B cell (primary cell): ENCODE measurements around the gene STAM. TPM values are rescaled to one million over a fixed set of nuclear protein-coding genes. Genes with fewer than 3 reads are reported as not detected.

Source experiments
- ATAC-seq: fragments of 200-7000 bp; cut with Tn5 transposase; one replicate; pipeline ENCODE4 v1.10.0; 2021; ENCODE audit warnings: low read depth, mild to moderate bottlenecking, moderate number of reproducible peaks, moderate library complexity
- CTCF ChIA-PET: fragments of 350-600 bp; sonication (Branson Sonifier 250); formaldehyde crosslinking; loops from one replicate; lab custom pipeline; 2021; ENCODE audit warnings: antibody characterized with exemption, inconsistent platforms; lab: Charles Lee
- POLR2A ChIA-PET: fragments of 350-600 bp; sonication (Branson Sonifier 250); formaldehyde crosslinking; loops from one replicate; lab custom pipeline; 2021; ENCODE audit warnings: antibody characterized with exemption; lab: Charles Lee
- DNase-seq: peaks from one replicate; pipeline ENCODE4 v3.0.0; 2013
- H2AFZ ChIP-seq: 2 replicates; pipeline ENCODE4 v1.6.1; 2012; ENCODE audit warnings: mild to moderate bottlenecking, low read depth, low read length; ENCODE audit not compliant: insufficient read depth, poor library complexity, severe bottlenecking
- H3K27ac ChIP-seq, 2 donors: 1 replicate in 1 of 2; 2 replicates in 1 of 2; pipeline ENCODE4 v1.5.1; 2012 to 2013; ENCODE audit warnings: low read length in 2 of 2, mild to moderate bottlenecking in 2 of 2, moderate library complexity in 1 of 2
- H3K27me3 ChIP-seq, 4 experiments: fragments of 200-600 bp in 1 of 4; sonication (generic) in 1 of 4; replicated peaks in 1 of 4; 1 replicate in 2 of 4; 2 replicates in 2 of 4; pipeline versions ENCODE4 v1.6.1 to v1.7.0; 2013 to 2016; ENCODE audit warnings: low read length in 3 of 4, mild to moderate bottlenecking in 2 of 4, mixed read lengths in 1 of 4, moderate library complexity in 1 of 4; ENCODE audit not compliant: insufficient read depth in 4 of 4, control insufficient read depth in 3 of 4; ENCODE audit errors: control extremely low read depth in 1 of 4
- H3K36me3 ChIP-seq, 2 experiments: replicated peaks in 1 of 2; 1 replicate in 1 of 2; 2 replicates in 1 of 2; pipeline versions ENCODE4 v1.6.1 to v1.7.1; 2013; ENCODE audit warnings: low read length in 1 of 2; ENCODE audit not compliant: insufficient read depth in 2 of 2, control insufficient read depth in 1 of 2; ENCODE audit errors: control extremely low read depth in 1 of 2, extremely low read depth in 1 of 2
- H3K4me1 ChIP-seq, 2 donors: fragments of 200-600 bp in 1 of 2; sonication (generic) in 1 of 2; 1 replicate in 1 of 2; 2 replicates in 1 of 2; pipeline versions ENCODE4 v1.5.1 to v1.6.1; 2013 to 2017; ENCODE audit warnings: low read length in 2 of 2; ENCODE audit not compliant: control insufficient read depth in 2 of 2, insufficient read depth in 2 of 2
- H3K4me2 ChIP-seq: replicated peaks from 2 replicates; pipeline ENCODE3; 2012; ENCODE audit warnings: mild to moderate bottlenecking, low read depth, low read length; ENCODE audit not compliant: poor library complexity, severe bottlenecking
- H3K4me3 ChIP-seq, 5 experiments: fragments of 200-600 bp in 1 of 5; sonication (generic) in 1 of 5; 1 replicate in 3 of 5; 2 replicates in 2 of 5; pipeline versions ENCODE4 v1.5.1 to v1.7.0; 2011 to 2016; ENCODE audit warnings: low read length in 4 of 5, mild to moderate bottlenecking in 4 of 5, low read depth in 2 of 5, control low read depth in 1 of 5, moderate library complexity in 1 of 5; ENCODE audit not compliant: insufficient read depth in 1 of 5; ENCODE audit errors: control extremely low read depth in 1 of 5, extremely low read depth in 1 of 5
- H3K79me2 ChIP-seq: fragments of 200-600 bp; sonication (generic); one replicate; pipeline ENCODE4 v1.6.0; 2016; ENCODE audit warnings: low read length; ENCODE audit not compliant: control insufficient read depth, insufficient read depth
- H3K9ac ChIP-seq: fragments of 200-600 bp; sonication (generic); 2 replicates; pipeline ENCODE4 v1.6.1; 2017; ENCODE audit warnings: mild to moderate bottlenecking, low read length, moderate library complexity
- H3K9me3 ChIP-seq, 3 donors: one replicate each; pipeline versions ENCODE4 v1.6.1 to v1.7.1; 2013; ENCODE audit warnings: low read length in 2 of 3; ENCODE audit not compliant: control insufficient read depth in 2 of 3, insufficient read depth in 1 of 3; ENCODE audit errors: control extremely low read depth in 1 of 3
- H4K20me1 ChIP-seq: 2 replicates; pipeline ENCODE4 v1.6.0; 2012; ENCODE audit warnings: mild to moderate bottlenecking, low read length; ENCODE audit not compliant: insufficient read depth, control insufficient read depth, poor library complexity, severe bottlenecking
- H3K27ac Mint-ChIP-seq: one replicate; pipeline ENCODE4 v1.8.0; 2021; ENCODE audit warnings: mixed read lengths
- H3K27me3 Mint-ChIP-seq: one replicate; pipeline ENCODE4 v1.8.0; 2021; ENCODE audit warnings: mixed read lengths
- H3K4me1 Mint-ChIP-seq: one replicate; pipeline ENCODE4 v1.8.0; 2021; ENCODE audit warnings: mixed read lengths
- H3K4me3 Mint-ChIP-seq: one replicate; pipeline ENCODE4 v1.8.0; 2021; ENCODE audit warnings: mixed read lengths
- H3K9me3 Mint-ChIP-seq: one replicate; pipeline ENCODE4 v1.8.0; 2022; ENCODE audit warnings: mixed read lengths; ENCODE audit not compliant: insufficient read depth
- EZH2 ChIP-seq: IDR thresholded peaks from 2 replicates; pipeline ENCODE4 v1.6.1; 2012; ENCODE audit warnings: borderline replicate concordance, low read depth, mild to moderate bottlenecking, moderate library complexity, low read length; ENCODE audit not compliant: insufficient read depth, poor library complexity, severe bottlenecking
- WGBS: methylation state at CpG from one replicate; pipeline ENCODE4 v1.1.5; 2013; ENCODE audit warnings: missing lambda C conversion rate; ENCODE audit not compliant: insufficient coverage; 5-methylcytosine and 5-hydroxymethylcytosine counted together
- intact Hi-C: fragments of 100-400 bp; cut with micrococcal nuclease; formaldehyde crosslinking; loops from one replicate; pipeline ENCODE4 v1.10.0; 2022
- polyA plus RNA-seq: library from polyadenylated mRNA; depleted of rRNA; stranded (reverse); fragments of >200 nt; gene quantifications from 2 replicates; pipeline ENCODE4 v1.2.3, GENCODE V29; 2012
- total RNA-seq, 2 donors: library from RNA; stranded (reverse); fragments of 120-200 nt in 1 of 2; gene quantifications; 1 replicate in 1 of 2; 2 replicates in 1 of 2; pipeline versions ENCODE4 v1.2.3 to v1.2.4, GENCODE V29; 2013 to 2022
- TF ChIP-seq, protein P1 (sequence below): fragments of 200-600 bp; IDR thresholded peaks from one replicate; pipeline ENCODE4 v1.8.0; 2022; ENCODE audit warnings: antibody characterized with exemption, mild to moderate bottlenecking

Gene STAM
- total and polyA plus RNA-seq, 2 donors (not counting 1 experiment from before 2014, with no cell fraction given) = 9.1 to 35.1 TPM

DNA sequence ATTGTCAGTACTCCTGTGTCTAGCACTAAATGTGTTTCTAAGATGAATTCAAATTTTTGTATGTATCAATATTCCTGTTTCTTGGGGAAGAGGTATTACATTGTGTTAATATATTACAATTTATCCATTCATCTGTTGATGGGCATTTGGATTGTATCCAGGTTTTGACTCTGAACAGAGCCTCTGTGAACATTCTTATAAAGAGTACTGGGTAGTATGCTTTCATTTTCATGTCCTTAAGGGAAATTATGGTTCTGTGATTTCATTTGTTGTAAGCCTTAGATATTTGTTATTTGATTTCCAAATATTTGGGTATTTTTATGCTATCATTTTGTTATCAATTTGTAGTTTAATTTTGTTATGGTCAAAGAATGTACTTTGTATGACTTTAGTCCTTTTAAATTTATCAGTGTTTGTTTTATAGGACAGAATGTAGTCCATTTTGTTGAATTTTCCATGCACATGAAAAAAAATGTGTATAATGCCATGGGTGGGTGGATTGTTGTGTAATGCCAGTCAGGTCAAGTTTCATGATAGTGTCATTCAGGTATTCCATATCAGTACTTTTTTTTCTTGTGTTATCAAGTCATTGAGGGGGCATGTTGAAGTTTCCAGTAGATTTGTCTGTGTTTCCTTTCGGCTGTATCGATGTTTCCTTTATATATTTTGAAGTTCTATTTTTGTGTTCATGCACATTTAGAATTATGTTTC is 38.4 kb downstream of the STAM start:
- DNase-seq (no peak), ATAC-seq (no peak)
- TF ChIP-seq, protein P1, sequence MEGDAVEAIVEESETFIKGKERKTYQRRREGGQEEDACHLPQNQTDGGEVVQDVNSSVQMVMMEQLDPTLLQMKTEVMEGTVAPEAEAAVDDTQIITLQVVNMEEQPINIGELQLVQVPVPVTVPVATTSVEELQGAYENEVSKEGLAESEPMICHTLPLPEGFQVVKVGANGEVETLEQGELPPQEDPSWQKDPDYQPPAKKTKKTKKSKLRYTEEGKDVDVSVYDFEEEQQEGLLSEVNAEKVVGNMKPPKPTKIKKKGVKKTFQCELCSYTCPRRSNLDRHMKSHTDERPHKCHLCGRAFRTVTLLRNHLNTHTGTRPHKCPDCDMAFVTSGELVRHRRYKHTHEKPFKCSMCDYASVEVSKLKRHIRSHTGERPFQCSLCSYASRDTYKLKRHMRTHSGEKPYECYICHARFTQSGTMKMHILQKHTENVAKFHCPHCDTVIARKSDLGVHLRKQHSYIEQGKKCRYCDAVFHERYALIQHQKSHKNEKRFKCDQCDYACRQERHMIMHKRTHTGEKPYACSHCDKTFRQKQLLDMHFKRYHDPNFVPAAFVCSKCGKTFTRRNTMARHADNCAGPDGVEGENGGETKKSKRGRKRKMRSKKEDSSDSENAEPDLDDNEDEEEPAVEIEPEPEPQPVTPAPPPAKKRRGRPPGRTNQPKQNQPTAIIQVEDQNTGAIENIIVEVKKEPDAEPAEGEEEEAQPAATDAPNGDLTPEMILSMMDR = no peak
- no peak for TF ChIP-seq EZH2
- Mint-ChIP-seq H3K4me1 (peaks cover 37% of the 10 kb centered on the region), H3K9me3 (no peaks in the 10 kb centered on the region), H3K27me3 (no peaks in the 10 kb centered on the region), H3K4me3 (peak overlapping the region; percentile 72), H3K27ac (no peak overlapping the region)
- Histone ChIP-seq H3K4me1 (peaks cover 3 to 14% of the 10 kb centered on the region in 2 donors), H3K4me3 (peak overlapping the region in 1 of 5 experiments; percentile 28), H3K9me3 (no peaks in the 10 kb centered on the region), H3K36me3 (no peaks in the 10 kb centered on the region), H3K27me3 (no peaks in the 10 kb centered on the region), H3K79me2 (peaks cover 53% of the 10 kb centered on the region), H3K27ac (peak overlapping the region in 1 of 2 donors; percentile 33), H3K4me2 (peak overlapping the region; percentile 44), H4K20me1 (no peaks in the 10 kb centered on the region), H2AFZ (peak overlapping the region; percentile 8), H3K9ac (peak overlapping the region; percentile 21)
- intact Hi-C loops = loop anchor here (2.0 to 5.0 kb wide), 2 partner anchors 14 to 40 kb away; partner anchors contain the start of gene STAM
- ChIA-PET POLR2A (no interaction called here), CTCF (no interaction called here)
- WGBS = no CpG with 5 or more reads among the region's 2 CpGs

DNA sequence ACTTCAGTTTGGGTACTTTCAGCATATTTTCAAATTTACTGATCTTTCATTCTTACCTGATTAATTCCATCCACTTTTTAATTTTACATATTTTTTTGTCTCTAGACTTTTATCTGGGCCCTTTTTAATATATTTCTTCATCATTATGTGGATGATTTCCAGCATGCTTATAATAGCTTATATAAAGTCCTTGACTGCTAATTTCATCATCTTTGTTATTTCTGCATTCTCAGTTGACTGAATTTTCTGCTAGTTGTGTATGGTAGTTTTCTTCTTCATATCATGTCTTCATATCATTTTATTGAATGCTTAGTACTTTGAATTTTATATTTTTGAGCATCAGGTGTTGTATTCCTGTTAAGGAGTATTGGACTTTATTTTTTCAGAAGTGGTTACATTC is 39.6 kb downstream of the STAM start:
- H3K4me3 Mint-ChIP-seq = no peak overlapping the region
- CTCF ChIA-PET = interaction anchor here (1.4 kb wide), 1 partner anchor 10 kb away, joined by 3 read pairs; no protein-coding TSS in a partner anchor
- no peak overlapping the region for H3K27ac Mint-ChIP-seq
- H3K9ac ChIP-seq = no peak overlapping the region
- peaks cover 3 to 14% of the 10 kb centered on the region in 2 donors for H3K4me1 ChIP-seq
- H3K9me3 Mint-ChIP-seq = no peaks in the 10 kb centered on the region
- no peaks in the 10 kb centered on the region for H3K27me3 ChIP-seq
- POLR2A ChIA-PET = no interaction called here
- no peaks in the 10 kb centered on the region for H4K20me1 ChIP-seq
- no peak overlapping the region for H3K27ac ChIP-seq
- peaks cover 0 to 2% of the 10 kb centered on the region in 2 experiments for H3K36me3 ChIP-seq
- H3K4me2 ChIP-seq = no peak overlapping the region
- peaks cover 37% of the 10 kb centered on the region for H3K4me1 Mint-ChIP-seq
- no peak overlapping the region for H3K4me3 ChIP-seq
- intact Hi-C loops = loop anchor here (2.0 to 5.0 kb wide), 2 partner anchors 15 to 41 kb away; partner anchors contain the start of gene STAM
- TF ChIP-seq EZH2 = no peak
- TF ChIP-seq, protein P1 = no peak
- no peak for ATAC-seq
- no peak for DNase-seq
- H2AFZ ChIP-seq = no peak overlapping the region
- H3K79me2 ChIP-seq = peaks cover 48% of the 10 kb centered on the region
- H3K9me3 ChIP-seq = no peaks in the 10 kb centered on the region
- H3K27me3 Mint-ChIP-seq = no peaks in the 10 kb centered on the region
